ENCODE measurements around the gene GGTLC1. TPM values are rescaled to one million over a fixed set of nuclear protein-coding genes. Genes with fewer than 3 reads are reported as not detected.

The GGTLC1 gene
- total RNA-seq, 1 experiment from 2014 or later = not detected

- TF ChIP-seq TCF7L2 (IDR thresholded peaks at IDR 0.05; ENCODE audit: borderline replicate concordance, extremely low read depth, insufficient read depth, insufficient read length) (no peak), YY1 (IDR thresholded peaks at IDR 0.05; ENCODE audit: extremely low read depth, insufficient replicate concordance, low read depth, low read length) (no peak), CBX3 (IDR thresholded peaks at IDR 0.05; ENCODE audit: low read depth) (no peak), ATF3 (IDR thresholded peaks at IDR 0.05) (no peak), SIN3A (IDR thresholded peaks at IDR 0.05; ENCODE audit: low read depth) (no peak), REST (IDR thresholded peaks at IDR 0.05; ENCODE audit: low read depth) (no peak), RAD21 (IDR thresholded peaks at IDR 0.05; ENCODE audit: low read depth) (no peak), FOSL1 (IDR thresholded peaks at IDR 0.05; ENCODE audit: low read depth) (no peak), POLR2AphosphoS5 (IDR thresholded peaks at IDR 0.05; ENCODE audit: low read depth, low read length) (no peak), SRF (IDR thresholded peaks at IDR 0.05; ENCODE audit: low read depth) (no peak), EZH2 (IDR thresholded peaks at IDR 0.05) (no peak), ZBTB33 (IDR thresholded peaks at IDR 0.05; ENCODE audit: extremely low read depth, insufficient replicate concordance, low read length) (no peak), EZH2phosphoT487 (IDR thresholded peaks at IDR 0.05; ENCODE audit: borderline replicate concordance) (no peak), ELF1 (IDR thresholded peaks at IDR 0.05; ENCODE audit: borderline replicate concordance, low read depth) (no peak), SP1 (IDR thresholded peaks at IDR 0.05; ENCODE audit: low read depth) (no peak), JUND (IDR thresholded peaks at IDR 0.05) (no peak), MAX (IDR thresholded peaks at IDR 0.05) (no peak), ZNF274 (IDR thresholded peaks at IDR 0.05; ENCODE audit: low read depth, low read length) (no peak), POLR2A (IDR thresholded peaks at IDR 0.05; ENCODE audit: borderline replicate concordance, extremely low read depth, insufficient read depth, insufficient read length) (no peak)
- no peak overlapping the region for H3K4me3 ChIP-seq (replicated peaks in 1 of 2; ENCODE audit: low read depth in 1 of 2, low read length in 2 of 2)
- H3K36me3 ChIP-seq (ENCODE audit: control insufficient read depth in 1 of 2, insufficient read depth in 2 of 2, low read length in 2 of 2) = no peaks in the 10 kb centered on the region
- H3K4me2 ChIP-seq (ENCODE audit: low read length) = no peak overlapping the region
- H4K20me1 ChIP-seq (ENCODE audit: insufficient read depth) = no peaks in the 10 kb centered on the region; the same call in 1 of the 2 replicates
- ChIA-PET POLR2A (no interaction called here), CTCF (no interaction called here), RAD21 (ENCODE audit: low non-redundant PET in 1 of 2, low total read pairs in 2 of 2, uncharacterized antibody in 2 of 2, unreplicated experiment in 2 of 2) (no interaction called here)
- H3K27ac ChIP-seq (ENCODE audit: low read depth, low read length) = no peak overlapping the region
- no peak for ATAC-seq
- H3K27me3 ChIP-seq (ENCODE audit: insufficient read depth, low read length) = no peaks in the 10 kb centered on the region
- intact Hi-C loops (cut with micrococcal nuclease) = loop anchor here (5.0 kb wide), 1 partner anchor 58 kb away; no protein-coding TSS in a partner anchor
- no TSS peak for BruUV-seq (replicated peaks)
- no peaks in the 10 kb centered on the region for H3K9me2 ChIP-seq (ENCODE audit: insufficient read depth)
- no peaks in the 10 kb centered on the region for H3K4me1 ChIP-seq (ENCODE audit: control insufficient read depth in 1 of 2, insufficient read depth in 2 of 2, low read length in 2 of 2)
- no peak overlapping the region for H3K9ac ChIP-seq (ENCODE audit: low read length)
- DNase-seq (ENCODE audit: low read depth, low spot score) = no peak
- H3K9me3 ChIP-seq (ENCODE audit: control insufficient read depth in 1 of 2, insufficient read depth in 1 of 2, low read depth in 1 of 2, low read length in 2 of 2) = no peaks in the 10 kb centered on the region
- no peak overlapping the region for H2AFZ ChIP-seq (ENCODE audit: low read depth, low read length, poor library complexity, severe bottlenecking)
- no peaks in the 10 kb centered on the region for H3K79me2 ChIP-seq (ENCODE audit: insufficient read depth, low read length)
These were observed 49.5 kb downstream of the GGTLC1 start for GRCh38 chr20:23939063-23939462.
